ENCODE data around the gene NUP210L. TPM values are rescaled to one million over a fixed set of nuclear protein-coding genes. Genes with fewer than 3 reads are reported as not detected.

Gene NUP210L
- total and polyA plus RNA-seq, 2 of the 13 experiments (the other 11 are each of a cell fraction or from before 2014, with no cell fraction given) = not detected

DNA sequence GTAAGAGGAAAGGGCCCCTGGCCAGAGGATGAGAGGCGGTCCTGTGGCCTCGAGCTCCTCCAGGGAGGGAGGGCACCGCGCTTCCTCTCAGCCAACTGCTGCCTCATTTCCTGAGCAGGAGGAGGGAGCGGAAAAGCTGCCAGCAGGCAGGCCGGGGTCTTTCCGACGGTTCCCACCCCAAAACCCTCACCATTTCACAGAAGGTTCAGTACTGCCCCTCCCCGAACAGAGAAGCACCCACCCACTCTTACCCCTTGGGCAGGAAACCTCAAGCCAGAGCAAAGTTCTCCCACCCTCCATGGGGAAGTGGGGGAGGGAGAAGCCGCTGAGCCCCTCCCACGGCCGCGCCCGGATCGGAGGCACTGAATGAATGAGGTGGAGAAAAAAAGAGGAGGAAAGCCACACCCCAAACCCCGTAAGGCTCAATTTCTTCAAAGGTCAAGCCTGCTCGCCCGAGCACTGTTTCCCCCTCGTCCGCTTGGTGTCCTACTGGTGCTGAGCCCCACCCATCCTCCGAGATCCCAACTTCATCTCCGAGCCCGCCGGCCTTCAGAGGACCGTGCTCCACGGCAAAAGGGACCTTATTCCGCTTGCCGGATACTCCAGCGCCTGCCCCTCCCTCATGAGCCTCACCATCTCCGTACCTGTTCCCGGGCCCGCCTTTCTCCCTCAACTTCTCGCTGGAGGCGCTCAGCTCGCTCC lies 27.6 kb upstream of the NUP210L start (continued):
- no peak for TF ChIP-seq FUBP1 (CRISPR knock-in tag; IDR thresholded peaks at IDR 0.05; ENCODE audit: borderline replicate concordance)
- TF ChIP-seq EEA1 (CRISPR knock-in tag; IDR thresholded peaks at IDR 0.05; ENCODE audit: borderline replicate concordance) = no peak
- TF ChIP-seq, protein P1, sequence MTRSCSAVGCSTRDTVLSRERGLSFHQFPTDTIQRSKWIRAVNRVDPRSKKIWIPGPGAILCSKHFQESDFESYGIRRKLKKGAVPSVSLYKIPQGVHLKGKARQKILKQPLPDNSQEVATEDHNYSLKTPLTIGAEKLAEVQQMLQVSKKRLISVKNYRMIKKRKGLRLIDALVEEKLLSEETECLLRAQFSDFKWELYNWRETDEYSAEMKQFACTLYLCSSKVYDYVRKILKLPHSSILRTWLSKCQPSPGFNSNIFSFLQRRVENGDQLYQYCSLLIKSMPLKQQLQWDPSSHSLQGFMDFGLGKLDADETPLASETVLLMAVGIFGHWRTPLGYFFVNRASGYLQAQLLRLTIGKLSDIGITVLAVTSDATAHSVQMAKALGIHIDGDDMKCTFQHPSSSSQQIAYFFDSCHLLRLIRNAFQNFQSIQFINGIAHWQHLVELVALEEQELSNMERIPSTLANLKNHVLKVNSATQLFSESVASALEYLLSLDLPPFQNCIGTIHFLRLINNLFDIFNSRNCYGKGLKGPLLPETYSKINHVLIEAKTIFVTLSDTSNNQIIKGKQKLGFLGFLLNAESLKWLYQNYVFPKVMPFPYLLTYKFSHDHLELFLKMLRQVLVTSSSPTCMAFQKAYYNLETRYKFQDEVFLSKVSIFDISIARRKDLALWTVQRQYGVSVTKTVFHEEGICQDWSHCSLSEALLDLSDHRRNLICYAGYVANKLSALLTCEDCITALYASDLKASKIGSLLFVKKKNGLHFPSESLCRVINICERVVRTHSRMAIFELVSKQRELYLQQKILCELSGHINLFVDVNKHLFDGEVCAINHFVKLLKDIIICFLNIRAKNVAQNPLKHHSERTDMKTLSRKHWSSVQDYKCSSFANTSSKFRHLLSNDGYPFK (CRISPR knock-in tag; IDR thresholded peaks at IDR 0.05; ENCODE audit: borderline replicate concordance) = no peak
- peak; percentile 20; the same call in 1 of the 2 replicates for TF ChIP-seq ZNF446 (CRISPR knock-in tag; IDR thresholded peaks at IDR 0.05)
- no peak for TF ChIP-seq YY1 (IDR thresholded peaks at IDR 0.05; ENCODE audit: insufficient read depth, insufficient replicate concordance, low read depth, low read length)
- peak; percentile 12; the same call in 1 of the 2 replicates for TF ChIP-seq ELF3 (CRISPR knock-in tag; IDR thresholded peaks at IDR 0.05)
- no peak; the same call in 1 of the 2 replicates for TF ChIP-seq ZNF230 (CRISPR knock-in tag; IDR thresholded peaks at IDR 0.05)
- no peak; the same call in 1 of the 2 replicates for TF ChIP-seq ZNF557 (CRISPR knock-in tag; IDR thresholded peaks at IDR 0.05)
- TF ChIP-seq ZNF225 (CRISPR knock-in tag; IDR thresholded peaks at IDR 0.05) = no peak
- no peak for TF ChIP-seq MIXL1 (CRISPR knock-in tag; IDR thresholded peaks at IDR 0.05)
- no peak for TF ChIP-seq ZNF142 (CRISPR knock-in tag; IDR thresholded peaks at IDR 0.05)
- no peak for TF ChIP-seq ZNF160 (CRISPR knock-in tag; IDR thresholded peaks at IDR 0.05)
- no peak for TF ChIP-seq ZFP36 (IDR thresholded peaks at IDR 0.05; ENCODE audit: borderline replicate concordance, low read depth, low read length, partially characterized antibody)
- no peak for TF ChIP-seq RFX5 (IDR thresholded peaks at IDR 0.05; ENCODE audit: low read depth, low read length)
- no peak; the same call in 1 of the 2 replicates for TF ChIP-seq PHF21A (CRISPR knock-in tag; IDR thresholded peaks at IDR 0.05)
- TF ChIP-seq ZNF670 (CRISPR knock-in tag; IDR thresholded peaks at IDR 0.05; ENCODE audit: borderline replicate concordance) = no peak
- no peak for TF ChIP-seq RFX3 (CRISPR knock-in tag; IDR thresholded peaks at IDR 0.05)
- TF ChIP-seq, protein P2, sequence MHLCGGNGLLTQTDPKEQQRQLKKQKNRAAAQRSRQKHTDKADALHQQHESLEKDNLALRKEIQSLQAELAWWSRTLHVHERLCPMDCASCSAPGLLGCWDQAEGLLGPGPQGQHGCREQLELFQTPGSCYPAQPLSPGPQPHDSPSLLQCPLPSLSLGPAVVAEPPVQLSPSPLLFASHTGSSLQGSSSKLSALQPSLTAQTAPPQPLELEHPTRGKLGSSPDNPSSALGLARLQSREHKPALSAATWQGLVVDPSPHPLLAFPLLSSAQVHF (CRISPR knock-in tag; IDR thresholded peaks at IDR 0.05) = no peak
- no peak for TF ChIP-seq ATF7-NPFF (CRISPR knock-in tag; IDR thresholded peaks at IDR 0.05; ENCODE audit: low read depth)

Data from HepG2 (cell line).